HG02623 (cell line): ENCODE measurements around the gene COL4A1.

Experiments
- ATAC-seq: cut with Tn5 transposase; IDR thresholded peaks from one replicate; pipeline ENCODE4 v1.9.1; 2021; ENCODE audit warnings: moderate library complexity; ENCODE audit not compliant: unreplicated experiment

Gene COL4A1

GRCh38 chr13:110297766-110298504 is 9.0 kb downstream of the COL4A1 start:
- no peak for ATAC-seq

GRCh38 chr13:110297011-110297410 is 9.9 kb downstream of the COL4A1 start:
- ATAC-seq: no peak

DNA sequence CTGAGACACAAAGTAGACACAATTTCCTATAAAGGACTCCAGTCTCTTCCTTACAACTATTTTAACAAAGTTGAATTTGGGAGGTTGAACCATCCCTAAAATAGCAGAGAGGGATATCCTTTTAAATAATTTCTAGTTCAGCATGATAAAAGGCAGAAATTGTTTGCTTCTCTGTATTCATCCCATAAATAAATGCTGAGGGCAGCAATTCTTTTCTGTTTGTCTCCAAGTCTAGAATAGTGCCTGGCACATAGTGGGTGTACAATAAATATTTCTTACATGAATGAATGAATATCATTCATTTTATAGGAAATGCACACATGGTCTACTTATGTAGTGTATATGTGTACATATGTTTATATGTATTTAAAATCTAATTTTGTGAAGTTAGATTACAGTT is 12.3 kb downstream of the COL4A1 start:
- no peak for ATAC-seq

DNA sequence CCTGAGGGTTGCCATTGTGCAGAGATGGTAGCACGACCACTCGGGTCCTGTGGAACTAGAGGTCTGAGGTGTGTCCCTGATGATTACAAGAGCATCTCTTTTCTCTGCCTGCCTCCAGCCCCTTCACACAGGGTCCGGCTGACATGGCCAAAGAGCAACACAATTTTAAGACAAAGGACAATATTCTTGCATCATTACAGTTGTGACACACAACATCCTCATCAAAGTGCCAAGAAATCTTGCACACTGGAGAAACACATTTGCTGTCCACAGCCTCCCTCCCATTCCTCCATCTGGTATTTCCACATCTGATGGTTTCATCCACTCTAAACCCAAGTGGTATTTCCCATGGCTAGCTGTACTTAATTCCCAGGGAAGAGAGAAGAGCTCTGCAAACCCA is 12.8 kb downstream of the COL4A1 start:
- ATAC-seq: no peak

DNA sequence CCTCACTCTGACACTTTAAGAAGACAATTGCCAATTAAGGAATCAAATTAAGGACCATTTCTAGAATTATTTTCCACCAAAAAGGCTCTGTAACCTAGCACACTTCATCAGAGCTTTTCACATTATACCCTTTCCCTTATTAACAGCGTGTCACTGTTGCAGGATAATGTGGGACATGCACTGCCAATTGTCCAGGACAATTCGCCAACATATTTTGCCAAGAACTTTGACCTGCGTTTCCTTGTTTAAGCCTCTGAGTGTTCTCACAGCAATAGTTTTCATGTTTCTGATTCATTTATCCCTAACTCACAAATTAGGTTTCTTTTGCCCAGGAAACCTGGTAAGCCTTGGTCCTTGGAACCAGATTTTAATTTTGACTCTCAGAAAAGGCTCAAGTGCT is 13.3 kb downstream of the COL4A1 start:
- no peak for ATAC-seq

GRCh38 chr13:110293037-110293436 is 13.9 kb downstream of the COL4A1 start:
- no peak for ATAC-seq

- no peak for ATAC-seq
Observed at GRCh38 chr13:110291286-110291685, 15.7 kb downstream of the COL4A1 start.

DNA sequence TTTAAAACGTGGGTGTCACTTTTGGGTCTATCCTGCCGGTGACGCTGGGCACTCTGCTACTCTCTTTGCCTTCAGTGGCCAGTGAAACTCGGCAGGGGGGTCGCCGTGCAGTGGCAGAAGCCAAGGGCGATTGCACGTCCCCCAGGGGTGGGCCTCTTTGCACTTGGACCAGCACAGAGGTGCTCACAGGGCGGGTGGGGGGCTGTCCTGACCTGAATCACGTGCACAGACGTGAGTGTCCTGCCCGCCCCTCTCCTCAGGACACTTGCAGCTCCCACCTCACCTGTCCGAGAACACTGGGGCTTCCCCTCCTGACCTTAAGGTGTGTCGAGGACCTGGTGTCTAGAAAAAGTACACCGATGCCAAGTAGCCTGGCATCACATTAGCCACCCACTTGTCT is 16.1 kb downstream of the COL4A1 start:
- ATAC-seq: no peak

- no peak for ATAC-seq
Observed at GRCh38 chr13:110290153-110290552, 16.8 kb downstream of the COL4A1 start.

GRCh38 chr13:110289661-110290060 is 17.3 kb downstream of the COL4A1 start:
- ATAC-seq: no peak

DNA sequence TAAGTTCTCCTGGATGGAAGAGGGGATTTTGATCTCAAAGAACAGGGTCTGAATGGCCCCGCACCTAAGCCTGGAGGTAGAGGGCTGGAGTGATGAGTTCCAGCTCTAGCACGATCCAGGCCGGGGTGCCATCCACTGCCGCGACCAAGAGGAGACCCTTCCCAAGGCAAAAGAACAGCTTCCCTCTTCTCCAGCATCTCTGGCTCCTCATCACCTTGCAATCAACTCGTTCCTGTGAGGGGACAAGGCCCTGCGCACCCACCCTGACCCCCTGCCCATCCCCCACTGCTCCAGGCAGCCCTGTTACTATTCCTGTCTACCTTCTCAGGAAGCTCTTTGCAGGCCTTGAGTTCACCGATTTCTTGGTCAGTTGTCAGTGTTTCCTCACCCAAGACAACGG is 17.8 kb downstream of the COL4A1 start:
- no peak for ATAC-seq

- ATAC-seq: no peak
Observed at GRCh38 chr13:110286833-110287819, 19.8 kb downstream of the COL4A1 start.

DNA sequence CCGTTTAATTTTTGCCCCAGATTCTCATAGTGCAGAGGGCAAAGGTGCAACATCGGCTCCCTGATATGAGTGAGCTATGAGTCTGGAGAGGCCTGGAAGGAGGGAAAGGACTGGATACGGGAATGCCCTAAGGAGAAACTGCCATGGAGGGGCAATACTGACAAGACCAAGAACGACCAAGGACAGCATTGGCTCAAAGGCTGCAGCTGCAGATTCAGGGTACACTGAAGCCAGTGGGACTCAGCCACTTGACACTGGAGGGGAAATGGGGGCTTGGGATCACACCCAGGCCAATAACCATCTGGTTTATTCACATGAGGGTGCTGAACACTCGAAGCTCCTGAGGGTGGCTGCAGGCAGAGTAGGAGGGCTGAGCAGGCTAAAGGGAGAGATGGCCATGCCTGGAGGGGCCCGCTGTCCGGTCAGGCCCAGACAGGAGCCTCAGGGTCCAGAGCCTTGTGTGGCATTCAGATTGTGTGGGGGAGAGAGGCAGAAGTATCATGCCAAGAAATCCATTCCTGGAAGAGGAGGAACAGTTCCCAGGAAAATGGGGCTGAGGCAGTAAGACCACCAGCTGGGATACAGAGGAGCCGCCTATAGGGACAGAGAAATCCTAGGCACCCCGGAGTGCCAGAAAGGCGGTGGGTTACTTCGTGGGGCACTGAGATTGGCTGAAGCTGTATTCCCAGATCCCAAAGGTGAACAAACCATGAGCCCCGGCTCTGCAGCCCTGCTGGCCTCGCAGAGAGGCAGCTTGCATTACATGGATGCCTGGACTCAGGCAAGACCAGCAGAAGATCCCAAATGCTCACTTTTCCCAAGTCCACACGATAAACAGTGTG is 20.7 kb downstream of the COL4A1 start:
- no peak for ATAC-seq

DNA sequence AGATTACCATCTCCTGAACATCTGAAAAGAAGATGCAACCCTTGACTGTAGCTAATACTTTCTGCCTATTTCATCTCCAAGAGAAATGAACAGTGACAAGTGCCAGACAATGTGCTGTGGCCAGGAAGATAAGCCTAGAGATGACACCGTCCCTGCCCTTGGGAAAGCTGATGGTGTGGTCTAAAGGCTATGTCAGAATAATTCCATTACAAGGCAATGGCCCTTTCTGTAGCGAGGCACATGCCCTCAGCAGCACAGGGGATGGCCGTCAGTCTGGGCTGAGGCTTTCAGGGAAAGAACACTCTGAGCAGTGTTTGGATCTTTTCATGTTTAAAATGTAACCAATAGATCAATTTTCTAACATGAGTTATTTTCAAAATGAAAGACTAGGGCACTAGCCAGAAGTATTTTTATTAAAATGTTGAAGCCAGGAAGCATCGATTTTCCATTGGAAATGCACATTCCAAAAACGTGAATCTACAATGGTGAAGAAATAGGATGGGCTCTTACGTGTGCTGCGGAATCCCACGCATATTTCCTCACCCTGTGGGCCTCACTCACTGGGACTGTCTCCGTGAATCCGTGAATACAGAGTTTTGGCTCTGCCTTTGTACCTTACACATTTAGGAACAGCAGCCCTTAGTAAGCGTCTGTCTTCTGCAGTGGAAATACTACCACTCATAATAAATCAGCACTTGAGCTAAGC is 22.0 kb downstream of the COL4A1 start:
- ATAC-seq: no peak

DNA sequence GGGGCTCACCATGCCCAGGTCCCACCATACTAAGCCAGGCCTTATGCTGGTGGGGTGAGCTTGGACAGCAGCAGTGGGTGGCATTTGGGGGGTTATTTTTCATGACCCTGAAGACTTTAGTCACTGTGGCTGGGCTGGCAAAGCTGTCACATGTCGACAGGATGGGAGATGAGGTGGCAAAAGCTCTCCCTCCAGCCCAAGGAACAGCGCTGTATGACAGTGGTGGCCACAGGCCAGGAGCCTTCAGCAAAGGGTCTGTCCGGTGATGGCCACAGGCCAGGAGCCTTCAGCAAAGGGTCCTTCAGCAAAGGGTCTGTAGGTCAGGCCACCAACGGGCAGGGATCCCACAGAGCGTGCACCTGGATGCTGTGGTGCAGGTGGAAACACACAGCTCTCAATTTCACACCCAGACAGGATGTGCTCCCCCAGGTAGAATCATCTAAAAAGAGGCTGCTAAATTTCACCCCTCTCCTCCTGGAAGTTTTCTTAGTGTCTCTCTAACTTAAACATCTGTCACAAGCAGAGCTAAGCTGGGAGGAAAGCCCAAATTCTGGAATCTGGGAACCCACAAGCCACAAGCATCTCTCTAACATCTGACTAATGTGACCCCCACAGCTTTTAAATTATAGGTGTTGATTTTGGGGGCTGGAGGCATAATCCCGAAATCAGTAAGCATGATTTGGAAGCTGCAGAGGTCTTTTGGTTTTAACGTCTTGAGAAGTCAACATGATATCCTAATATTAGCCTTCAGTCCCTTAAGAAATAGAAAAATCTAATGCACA is 23.0 kb downstream of the COL4A1 start:
- no peak for ATAC-seq

GRCh38 chr13:110282316-110282841 is 24.6 kb downstream of the COL4A1 start:
- ATAC-seq: no peak

DNA sequence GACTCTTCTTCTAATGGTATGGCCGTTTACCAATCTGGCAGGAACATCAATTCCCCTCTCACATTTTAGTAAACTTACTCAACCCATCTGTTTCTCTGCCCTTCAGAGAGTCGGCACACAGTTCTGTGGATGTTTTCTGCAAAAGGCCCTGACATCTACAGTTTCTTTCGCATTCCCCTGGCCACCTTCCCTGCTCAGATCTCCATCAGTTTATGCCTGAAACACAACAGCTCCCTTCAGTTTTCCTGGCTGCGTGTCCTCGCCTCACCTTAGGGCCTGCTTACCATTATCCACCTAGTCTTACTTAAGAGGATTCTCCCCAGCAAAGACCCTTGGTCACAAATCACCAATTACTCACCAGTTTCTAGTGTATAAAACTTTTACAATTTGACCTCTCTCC is 25.2 kb downstream of the COL4A1 start:
- ATAC-seq: no peak

GRCh38 chr13:110280985-110281688 is 25.8 kb downstream of the COL4A1 start:
- no peak for ATAC-seq
